GM23248 (cell line): Measurements from ENCODE around the gene FHOD1. TPM values are rescaled to one million over a fixed set of nuclear protein-coding genes. Genes with fewer than 3 reads are reported as not detected.

ENCODE experiments used
- DNase-seq: peaks from one replicate; pipeline ENCODE4 v3.0.0-alpha.2; 2015
- H2AFZ ChIP-seq: fragments of 200-600 bp; sonication (generic); 2 replicates; pipeline ENCODE4 v1.6.1; 2016; ENCODE audit warnings: antibody characterized with exemption
- H3F3A ChIP-seq: fragments of 200-600 bp; sonication (generic); 2 replicates; pipeline ENCODE4 v1.6.1; 2016; ENCODE audit warnings: mild to moderate bottlenecking, antibody characterized with exemption, mixed run types; ENCODE audit not compliant: insufficient read depth
- H3K27ac ChIP-seq: fragments of 200-600 bp; sonication (generic); 2 replicates; pipeline ENCODE4 v1.5.1; 2016; ENCODE audit warnings: mild to moderate bottlenecking
- H3K27me3 ChIP-seq: fragments of 200-600 bp; sonication (generic); replicated peaks from 2 replicates; pipeline ENCODE4 v1.6.1; 2016; ENCODE audit warnings: mild to moderate bottlenecking; ENCODE audit not compliant: insufficient read depth
- H3K36me3 ChIP-seq: fragments of 200-600 bp; sonication (generic); 2 replicates; pipeline ENCODE4 v1.6.1; 2016; ENCODE audit warnings: low read depth, mild to moderate bottlenecking
- H3K4me1 ChIP-seq: fragments of 200-600 bp; sonication (generic); 2 replicates; pipeline ENCODE4 v1.6.1; 2016; ENCODE audit warnings: mild to moderate bottlenecking; ENCODE audit not compliant: insufficient read depth
- H3K4me2 ChIP-seq: fragments of 200-600 bp; sonication (generic); one replicate; pipeline ENCODE4 v1.6.1; 2016; ENCODE audit warnings: mild to moderate bottlenecking; ENCODE audit not compliant: unreplicated experiment
- H3K4me3 ChIP-seq: fragments of 200-600 bp; sonication (generic); 2 replicates; pipeline ENCODE4 v1.5.1; 2016; ENCODE audit warnings: mild to moderate bottlenecking
- H3K79me2 ChIP-seq: fragments of 200-600 bp; sonication (generic); 2 replicates; pipeline ENCODE4 v1.6.1; 2016; ENCODE audit warnings: mild to moderate bottlenecking; ENCODE audit not compliant: insufficient read depth
- H3K9ac ChIP-seq: fragments of 200-600 bp; sonication (generic); 2 replicates; pipeline ENCODE4 v1.6.1; 2016; ENCODE audit warnings: mild to moderate bottlenecking
- H3K9me2 ChIP-seq: fragments of 200-600 bp; sonication (generic); 2 replicates; pipeline ENCODE4 v1.6.1; 2016; ENCODE audit warnings: mixed run types, mild to moderate bottlenecking, moderate library complexity; ENCODE audit not compliant: insufficient read depth
- H3K9me3 ChIP-seq: fragments of 200-600 bp; sonication (generic); one replicate; pipeline ENCODE4 v1.6.1; 2017; ENCODE audit warnings: low read depth
- H4K20me1 ChIP-seq: fragments of 200-600 bp; sonication (generic); 2 replicates; pipeline ENCODE4 v1.6.0; 2016; ENCODE audit not compliant: insufficient read depth
- EZH2 ChIP-seq: fragments of 200-600 bp; sonication (generic); IDR thresholded peaks from 2 replicates; pipeline ENCODE4 v1.6.1; 2018; ENCODE audit warnings: antibody characterized with exemption, mild to moderate bottlenecking; ENCODE audit not compliant: insufficient read depth, poor library complexity, severe bottlenecking
- EZH2phosphoT487 ChIP-seq: fragments of 200-600 bp; sonication (generic); IDR thresholded peaks from 2 replicates; pipeline ENCODE4 v1.6.1; 2018; ENCODE audit warnings: antibody characterized with exemption, moderate library complexity, mild to moderate bottlenecking, low read depth; ENCODE audit not compliant: insufficient read depth
- WGBS, 2 experiments: methylation state at CpG; one replicate each; pipeline ENCODE4 v1.1.6; 2015 to 2017; ENCODE audit warnings: low lambda C conversion rate in 2 of 2, low coverage in 1 of 2; ENCODE audit errors: missing lambda C conversion rate in 2 of 2; 5-methylcytosine and 5-hydroxymethylcytosine counted together
- in situ Hi-C: fragments of 300-500 bp; cut with MboI; formaldehyde crosslinking; loops from 2 replicates; pipeline ENCODE4 v1.15.0; 2020
- polyA plus RNA-seq: library from polyadenylated mRNA; unstranded; fragments of >200 nt; fragmentation: Nextera tagmentation; extraction: Ambion mirVana; gene quantifications from 2 replicates; pipeline ENCODE4 v1.2.1, GENCODE V29; 2016
- total RNA-seq: library from RNA; depleted of rRNA; stranded (reverse); fragments of >200 nt; shearing (Covaris generic); gene quantifications from 2 replicates; pipeline ENCODE4 v1.2.3, GENCODE V29; 2014

FHOD1 gene
- total and polyA plus RNA-seq, 2 experiments from 2014 or later: 9.3 to 14.9 TPM

GRCh38 chr16:67291461-67291860 lies 44.2 kb upstream of the FHOD1 start:
- no peaks in the 10 kb centered on the region for H4K20me1 ChIP-seq
- H3K9me3 ChIP-seq: no peaks in the 10 kb centered on the region
- no peak overlapping the region for H3K4me2 ChIP-seq
- H3K4me3 ChIP-seq: no peak overlapping the region
- no peak overlapping the region for H3K9ac ChIP-seq
- H3K4me1 ChIP-seq: peaks cover 21% of the 10 kb centered on the region
- H2AFZ ChIP-seq: no peak overlapping the region
- WGBS, 2 experiments: 82 to 84% methylated on average over 7 of the region's 7 CpGs
- no peak for DNase-seq
- H3K27ac ChIP-seq: no peak overlapping the region
- H3K9me2 ChIP-seq: no peaks in the 10 kb centered on the region
- H3K36me3 ChIP-seq: no peaks in the 10 kb centered on the region
- in situ Hi-C loops: no loop called here
- H3K79me2 ChIP-seq: no peaks in the 10 kb centered on the region
- H3K27me3 ChIP-seq: no peaks in the 10 kb centered on the region
- H3F3A ChIP-seq: no peaks in the 10 kb centered on the region
- TF ChIP-seq EZH2 (no peak), EZH2phosphoT487 (no peak)

- no peaks in the 10 kb centered on the region for H3K27me3 ChIP-seq
- no peak for DNase-seq
- in situ Hi-C loops: no loop called here
- H3K36me3 ChIP-seq: no peaks in the 10 kb centered on the region
- H3F3A ChIP-seq: no peaks in the 10 kb centered on the region
- H3K4me1 ChIP-seq: no peaks in the 10 kb centered on the region
- 91 to 96% methylated on average over 14 of the region's 14 CpGs for WGBS, 2 experiments
- no peaks in the 10 kb centered on the region for H4K20me1 ChIP-seq
- no peaks in the 10 kb centered on the region for H3K79me2 ChIP-seq
- H3K9me2 ChIP-seq: no peaks in the 10 kb centered on the region
- no peaks in the 10 kb centered on the region for H3K9me3 ChIP-seq
- TF ChIP-seq EZH2 (no peak), EZH2phosphoT487 (no peak)
- no peak overlapping the region for H3K4me3 ChIP-seq
- H3K9ac ChIP-seq: no peak overlapping the region
- H2AFZ ChIP-seq: no peak overlapping the region
- H3K27ac ChIP-seq: no peak overlapping the region
- H3K4me2 ChIP-seq: no peak overlapping the region
These were observed 40.7 kb upstream of the FHOD1 start for GRCh38 chr16:67287960-67288359.

- H3K9me2 ChIP-seq: no peaks in the 10 kb centered on the region
- H3K4me1 ChIP-seq: no peaks in the 10 kb centered on the region
- H3K36me3 ChIP-seq: no peaks in the 10 kb centered on the region
- H3K27me3 ChIP-seq: no peaks in the 10 kb centered on the region
- in situ Hi-C loops: no loop called here
- WGBS, 2 experiments: 97 to 98% methylated on average over 28 of the region's 28 CpGs
- no peaks in the 10 kb centered on the region for H4K20me1 ChIP-seq
- no peak overlapping the region for H3K27ac ChIP-seq
- TF ChIP-seq EZH2phosphoT487: no peak
- no peaks in the 10 kb centered on the region for H3K9me3 ChIP-seq
- no peaks in the 10 kb centered on the region for H3F3A ChIP-seq
- H2AFZ ChIP-seq: no peak overlapping the region
- no peak for DNase-seq
- no peak overlapping the region for H3K4me3 ChIP-seq
- no peak overlapping the region for H3K9ac ChIP-seq
- H3K4me2 ChIP-seq: no peak overlapping the region
- H3K79me2 ChIP-seq: no peaks in the 10 kb centered on the region
These were observed 39.4 kb upstream of the FHOD1 start for GRCh38 chr16:67286441-67287235.

GRCh38 chr16:67284699-67285646 lies 37.7 kb upstream of the FHOD1 start:
- no peak overlapping the region for H3K4me3 ChIP-seq
- no peaks in the 10 kb centered on the region for H3K9me3 ChIP-seq
- peak; percentile 32 for DNase-seq
- no peaks in the 10 kb centered on the region for H3K9me2 ChIP-seq
- no peaks in the 10 kb centered on the region for H3K4me1 ChIP-seq
- WGBS, 2 experiments: 86 to 88% methylated on average over 31 to 34 of the region's 34 CpGs
- no peaks in the 10 kb centered on the region for H3F3A ChIP-seq
- in situ Hi-C loops: no loop called here
- no peaks in the 10 kb centered on the region for H3K79me2 ChIP-seq
- H4K20me1 ChIP-seq: no peaks in the 10 kb centered on the region
- H3K9ac ChIP-seq: no peak overlapping the region
- TF ChIP-seq EZH2phosphoT487 (no peak), EZH2 (no peak)
- no peak overlapping the region for H2AFZ ChIP-seq
- no peak overlapping the region for H3K4me2 ChIP-seq
- H3K27ac ChIP-seq: no peak overlapping the region
- no peaks in the 10 kb centered on the region for H3K36me3 ChIP-seq
- H3K27me3 ChIP-seq: no peaks in the 10 kb centered on the region
